Measurements from ENCODE around the gene ZNF236.

ZNF236 gene

DNA sequence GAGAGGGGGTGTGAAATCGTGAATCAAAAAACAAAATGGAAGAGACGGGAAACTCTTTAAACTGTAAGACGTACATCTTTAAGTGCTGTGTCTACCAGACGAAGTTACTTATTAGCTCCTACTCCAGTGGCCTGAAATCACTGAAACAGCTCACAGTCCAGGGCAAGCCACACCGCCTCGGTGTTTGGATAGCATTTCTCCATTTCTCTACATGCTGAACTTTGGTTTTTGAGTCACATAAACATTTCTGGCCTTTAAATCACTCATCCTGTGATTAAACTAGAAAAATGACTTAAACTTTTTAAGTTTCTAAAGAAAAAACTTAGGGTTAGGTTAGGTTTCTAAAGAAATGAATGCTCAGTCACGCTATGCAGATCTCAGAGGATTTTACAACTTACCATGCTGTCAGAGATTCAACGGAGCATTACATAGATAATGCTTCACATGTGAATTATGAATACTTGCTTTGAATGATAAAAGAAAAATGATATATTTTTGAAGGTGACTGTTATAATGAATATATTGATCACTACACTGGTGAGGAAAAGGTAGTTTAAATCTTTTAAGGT is 171.8 kb downstream of the ZNF236 start:
- TF ChIP-seq, protein P1, sequence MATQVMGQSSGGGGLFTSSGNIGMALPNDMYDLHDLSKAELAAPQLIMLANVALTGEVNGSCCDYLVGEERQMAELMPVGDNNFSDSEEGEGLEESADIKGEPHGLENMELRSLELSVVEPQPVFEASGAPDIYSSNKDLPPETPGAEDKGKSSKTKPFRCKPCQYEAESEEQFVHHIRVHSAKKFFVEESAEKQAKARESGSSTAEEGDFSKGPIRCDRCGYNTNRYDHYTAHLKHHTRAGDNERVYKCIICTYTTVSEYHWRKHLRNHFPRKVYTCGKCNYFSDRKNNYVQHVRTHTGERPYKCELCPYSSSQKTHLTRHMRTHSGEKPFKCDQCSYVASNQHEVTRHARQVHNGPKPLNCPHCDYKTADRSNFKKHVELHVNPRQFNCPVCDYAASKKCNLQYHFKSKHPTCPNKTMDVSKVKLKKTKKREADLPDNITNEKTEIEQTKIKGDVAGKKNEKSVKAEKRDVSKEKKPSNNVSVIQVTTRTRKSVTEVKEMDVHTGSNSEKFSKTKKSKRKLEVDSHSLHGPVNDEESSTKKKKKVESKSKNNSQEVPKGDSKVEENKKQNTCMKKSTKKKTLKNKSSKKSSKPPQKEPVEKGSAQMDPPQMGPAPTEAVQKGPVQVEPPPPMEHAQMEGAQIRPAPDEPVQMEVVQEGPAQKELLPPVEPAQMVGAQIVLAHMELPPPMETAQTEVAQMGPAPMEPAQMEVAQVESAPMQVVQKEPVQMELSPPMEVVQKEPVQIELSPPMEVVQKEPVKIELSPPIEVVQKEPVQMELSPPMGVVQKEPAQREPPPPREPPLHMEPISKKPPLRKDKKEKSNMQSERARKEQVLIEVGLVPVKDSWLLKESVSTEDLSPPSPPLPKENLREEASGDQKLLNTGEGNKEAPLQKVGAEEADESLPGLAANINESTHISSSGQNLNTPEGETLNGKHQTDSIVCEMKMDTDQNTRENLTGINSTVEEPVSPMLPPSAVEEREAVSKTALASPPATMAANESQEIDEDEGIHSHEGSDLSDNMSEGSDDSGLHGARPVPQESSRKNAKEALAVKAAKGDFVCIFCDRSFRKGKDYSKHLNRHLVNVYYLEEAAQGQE (IDR thresholded peaks at IDR 0.05; ENCODE audit: insufficient read depth in 1 of 2, low read depth in 2 of 2, low read length in 2 of 2), result no peak
- no peak for TF ChIP-seq FOXP2 (optimal IDR thresholded peaks at IDR 0.05; ENCODE audit: borderline replicate concordance, extremely low read depth, extremely low read length, insufficient read depth)
- TF ChIP-seq SIN3A (IDR thresholded peaks at IDR 0.05; ENCODE audit: borderline replicate concordance, insufficient read depth, low read length), result no peak
- TF ChIP-seq TAF1 (IDR thresholded peaks at IDR 0.05; ENCODE audit: borderline replicate concordance, insufficient read depth, low read length), result no peak
- no peak for TF ChIP-seq POLR2AphosphoS5 (IDR thresholded peaks at IDR 0.05; ENCODE audit: low read depth, low read length)

DNA sequence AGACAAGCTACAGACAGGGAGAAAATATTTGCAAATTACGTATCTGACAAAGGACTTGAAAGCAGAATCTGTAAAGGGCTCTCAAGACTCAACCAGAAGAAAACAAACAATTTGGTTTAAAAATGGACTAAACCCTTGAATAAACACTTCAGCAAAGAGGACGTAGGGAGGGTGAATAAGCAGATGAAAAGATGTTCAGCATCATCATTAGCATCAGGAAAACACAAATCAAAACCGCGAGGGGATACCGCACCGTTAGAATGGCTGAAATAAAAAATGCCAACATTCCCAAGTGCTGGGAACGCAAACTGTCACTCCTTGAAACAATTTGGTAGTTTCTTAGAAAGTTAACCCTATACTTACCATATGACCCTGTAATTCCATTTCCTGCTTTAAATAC is 173.5 kb downstream of the ZNF236 start:
- no peak for TF ChIP-seq POLR2AphosphoS5 (IDR thresholded peaks at IDR 0.05; ENCODE audit: low read depth, low read length)
- no peak for TF ChIP-seq SIN3A (IDR thresholded peaks at IDR 0.05; ENCODE audit: borderline replicate concordance, insufficient read depth, low read length)
- TF ChIP-seq, protein P1 (IDR thresholded peaks at IDR 0.05; ENCODE audit: insufficient read depth in 1 of 2, low read depth in 2 of 2, low read length in 2 of 2), result no peak
- TF ChIP-seq TAF1 (IDR thresholded peaks at IDR 0.05; ENCODE audit: borderline replicate concordance, insufficient read depth, low read length), result no peak
- TF ChIP-seq FOXP2 (optimal IDR thresholded peaks at IDR 0.05; ENCODE audit: borderline replicate concordance, extremely low read depth, extremely low read length, insufficient read depth), result no peak

DNA sequence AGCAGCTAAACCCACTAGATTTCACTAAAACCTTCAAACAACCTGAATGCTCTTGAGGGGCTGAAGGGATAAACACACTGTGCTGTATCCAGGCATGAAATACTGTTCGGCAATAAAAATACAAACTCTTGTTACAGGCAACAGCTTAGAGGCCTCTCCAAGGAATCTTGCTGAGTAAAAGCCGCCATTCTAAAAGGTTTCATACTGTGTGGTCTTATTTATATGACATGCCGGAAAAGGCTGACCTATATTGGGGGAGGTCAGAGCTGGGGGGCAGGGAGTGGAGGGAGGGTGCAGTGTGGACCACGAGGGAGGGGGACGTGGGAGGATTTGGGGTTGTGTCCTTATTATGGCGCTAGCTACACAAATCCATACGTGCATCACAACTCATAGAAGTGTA is 174.1 kb downstream of the ZNF236 start:
- no peak for TF ChIP-seq FOXP2 (optimal IDR thresholded peaks at IDR 0.05; ENCODE audit: borderline replicate concordance, extremely low read depth, extremely low read length, insufficient read depth)
- no peak for TF ChIP-seq SIN3A (IDR thresholded peaks at IDR 0.05; ENCODE audit: borderline replicate concordance, insufficient read depth, low read length)

DNA sequence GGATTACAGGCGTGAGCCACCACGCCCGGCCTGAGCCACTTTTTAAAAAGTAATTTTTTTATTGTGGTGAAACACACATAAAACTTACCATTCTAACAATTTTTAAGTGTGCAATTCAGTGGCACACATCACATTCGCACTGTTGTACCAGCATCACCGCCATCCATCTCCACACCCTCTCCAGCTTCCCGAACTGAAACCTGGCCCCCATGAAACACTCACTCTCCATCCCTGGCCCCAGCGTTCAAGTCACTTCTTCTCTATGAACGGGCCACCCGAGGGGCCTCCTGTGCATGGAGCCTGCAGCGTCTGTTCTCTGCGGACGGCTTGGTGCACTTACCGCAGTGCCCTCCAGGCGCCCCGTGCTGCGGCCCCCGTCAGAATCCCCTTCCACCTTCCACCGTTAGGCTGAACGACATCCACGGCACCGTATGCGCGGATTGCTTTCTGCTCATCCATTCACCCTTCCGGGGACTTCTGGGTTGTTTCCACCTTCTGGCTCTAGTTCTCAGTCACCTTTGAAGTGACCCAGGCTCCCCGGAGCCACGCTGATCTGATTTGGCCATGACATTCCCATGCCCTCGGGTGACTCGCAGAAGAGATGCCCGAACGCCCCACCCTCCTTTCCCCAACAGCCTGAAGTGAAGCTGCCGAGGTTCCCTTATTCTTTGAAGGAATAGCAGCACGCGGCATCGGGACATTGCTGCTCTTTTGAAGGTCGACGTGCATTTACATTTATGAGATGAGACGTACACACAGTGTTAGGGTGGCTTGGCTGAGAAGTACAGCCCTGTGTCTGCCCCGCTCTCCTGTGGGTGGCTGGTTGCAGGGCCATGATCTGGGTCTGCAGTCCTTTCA is 175.8 kb downstream of the ZNF236 start:
- TF ChIP-seq SIN3A (IDR thresholded peaks at IDR 0.05; ENCODE audit: borderline replicate concordance, insufficient read depth, low read length) (no peak), TAF1 (IDR thresholded peaks at IDR 0.05; ENCODE audit: borderline replicate concordance, insufficient read depth, low read length) (no peak), FOXP2 (optimal IDR thresholded peaks at IDR 0.05; ENCODE audit: borderline replicate concordance, extremely low read depth, extremely low read length, insufficient read depth) (no peak), POLR2AphosphoS5 (IDR thresholded peaks at IDR 0.05; ENCODE audit: low read depth, low read length) (no peak)
- TF ChIP-seq, protein P1 (IDR thresholded peaks at IDR 0.05; ENCODE audit: insufficient read depth in 1 of 2, low read depth in 2 of 2, low read length in 2 of 2), result no peak

DNA sequence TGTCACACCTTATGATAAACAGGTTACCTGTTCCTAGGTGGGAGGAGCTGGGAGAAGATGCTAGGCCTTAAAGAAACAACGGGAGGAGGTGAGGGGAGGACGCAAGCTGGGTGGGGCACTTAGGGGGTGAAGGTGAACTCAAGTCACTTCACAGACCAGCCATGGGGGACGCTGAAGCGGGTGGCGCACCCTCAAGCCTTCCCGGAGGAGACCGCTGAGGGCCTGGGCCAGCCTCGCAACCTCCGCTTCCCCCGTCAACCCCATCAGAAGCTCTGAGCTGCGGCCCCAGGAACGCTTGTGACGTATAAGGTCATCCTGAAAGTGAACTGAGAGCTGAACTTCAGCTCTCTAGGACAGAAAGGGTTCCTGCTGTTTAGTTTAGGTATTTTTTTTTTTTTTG is 176.7 kb downstream of the ZNF236 start:
- TF ChIP-seq FOXP2 (optimal IDR thresholded peaks at IDR 0.05; ENCODE audit: borderline replicate concordance, extremely low read depth, extremely low read length, insufficient read depth) (no peak), POLR2AphosphoS5 (IDR thresholded peaks at IDR 0.05; ENCODE audit: low read depth, low read length) (no peak), SIN3A (IDR thresholded peaks at IDR 0.05; ENCODE audit: borderline replicate concordance, insufficient read depth, low read length) (no peak), TAF1 (IDR thresholded peaks at IDR 0.05; ENCODE audit: borderline replicate concordance, insufficient read depth, low read length) (no peak)
- TF ChIP-seq, protein P1 (IDR thresholded peaks at IDR 0.05; ENCODE audit: insufficient read depth in 1 of 2, low read depth in 2 of 2, low read length in 2 of 2), result no peak
